ENCODE results near the gene PLA2G4D.

Gene PLA2G4D

GRCh38 chr15:42057799-42058646 lies 36.3 kb downstream of the PLA2G4D start:
- H3K9me3 ChIP-seq (ENCODE audit: control insufficient read depth in 1 of 2, low read length in 2 of 2), result no peaks in the 10 kb centered on the region
- H3K27me3 ChIP-seq (ENCODE audit: control insufficient read depth in 1 of 2, insufficient read depth in 2 of 2, low read length in 2 of 2), result peaks cover 0 to 3% of the 10 kb centered on the region in 2 donors

GRCh38 chr15:42056934-42057798 lies 37.2 kb downstream of the PLA2G4D start:
- peak overlapping the region; percentile 15 to 42 for H3K9ac ChIP-seq (ENCODE audit: low read depth in 1 of 2, low read length in 2 of 2)
- no peaks in the 10 kb centered on the region for H3K36me3 ChIP-seq (ENCODE audit: control insufficient read depth in 1 of 2, insufficient read depth in 2 of 2, low read length in 2 of 2)
- H3K27me3 ChIP-seq (ENCODE audit: control insufficient read depth in 1 of 2, insufficient read depth in 2 of 2, low read length in 2 of 2), result peaks cover 0 to 3% of the 10 kb centered on the region in 2 donors
- peaks cover 5 to 9% of the 10 kb centered on the region in 2 donors for H3K4me1 ChIP-seq (ENCODE audit: control insufficient read depth in 1 of 2, insufficient read depth in 2 of 2, low read length in 2 of 2)
- H3K4me3 ChIP-seq (ENCODE audit: low read depth in 1 of 2, low read length in 2 of 2), result peak overlapping the region; percentile 52 to 55
- no peaks in the 10 kb centered on the region for H3K9me3 ChIP-seq (ENCODE audit: control insufficient read depth in 1 of 2, low read length in 2 of 2)
- H3K27ac ChIP-seq (ENCODE audit: low read depth, low read length), result no peak overlapping the region

More at GRCh38 chr15:42057799-42058646, 36.3 kb downstream of the PLA2G4D start:
- Histone ChIP-seq H3K4me3 (ENCODE audit: low read depth in 1 of 2, low read length in 2 of 2) (peak overlapping the region; percentile 52 to 55), H3K9ac (ENCODE audit: low read depth in 1 of 2, low read length in 2 of 2) (peak overlapping the region; percentile 15 to 42), H3K27ac (ENCODE audit: low read depth, low read length) (no peak overlapping the region), H3K4me1 (ENCODE audit: control insufficient read depth in 1 of 2, insufficient read depth in 2 of 2, low read length in 2 of 2) (peaks cover 5 to 9% of the 10 kb centered on the region in 2 donors), H3K36me3 (ENCODE audit: control insufficient read depth in 1 of 2, insufficient read depth in 2 of 2, low read length in 2 of 2) (no peaks in the 10 kb centered on the region)

GRCh38 chr15:42053914-42054313 lies 40.4 kb downstream of the PLA2G4D start:
- Histone ChIP-seq H3K4me1 (ENCODE audit: control insufficient read depth in 1 of 2, insufficient read depth in 2 of 2, low read length in 2 of 2) (peaks cover 5 to 9% of the 10 kb centered on the region in 2 donors), H3K9me3 (ENCODE audit: control insufficient read depth in 1 of 2, low read length in 2 of 2) (no peaks in the 10 kb centered on the region), H3K27ac (ENCODE audit: low read depth, low read length) (no peak overlapping the region), H3K27me3 (ENCODE audit: control insufficient read depth in 1 of 2, insufficient read depth in 2 of 2, low read length in 2 of 2) (peaks cover 0 to 3% of the 10 kb centered on the region in 2 donors), H3K36me3 (ENCODE audit: control insufficient read depth in 1 of 2, insufficient read depth in 2 of 2, low read length in 2 of 2) (no peaks in the 10 kb centered on the region), H3K9ac (ENCODE audit: low read depth in 1 of 2, low read length in 2 of 2) (no peak overlapping the region), H3K4me3 (ENCODE audit: low read depth in 1 of 2, low read length in 2 of 2) (no peak overlapping the region)

GRCh38 chr15:42053010-42053409 lies 41.4 kb downstream of the PLA2G4D start:
- peaks cover 5 to 8% of the 10 kb centered on the region in 2 donors for H3K4me1 ChIP-seq (ENCODE audit: control insufficient read depth in 1 of 2, insufficient read depth in 2 of 2, low read length in 2 of 2)
- no peaks in the 10 kb centered on the region for H3K9me3 ChIP-seq (ENCODE audit: control insufficient read depth in 1 of 2, low read length in 2 of 2)
- H3K36me3 ChIP-seq (ENCODE audit: control insufficient read depth in 1 of 2, insufficient read depth in 2 of 2, low read length in 2 of 2), result no peaks in the 10 kb centered on the region
- no peak overlapping the region for H3K4me3 ChIP-seq (ENCODE audit: low read depth in 1 of 2, low read length in 2 of 2)
- no peak overlapping the region for H3K27ac ChIP-seq (ENCODE audit: low read depth, low read length)
- peaks cover 0 to 3% of the 10 kb centered on the region in 2 donors for H3K27me3 ChIP-seq (ENCODE audit: control insufficient read depth in 1 of 2, insufficient read depth in 2 of 2, low read length in 2 of 2)
- no peak overlapping the region for H3K9ac ChIP-seq (ENCODE audit: low read depth in 1 of 2, low read length in 2 of 2)

- Histone ChIP-seq H3K4me3 (ENCODE audit: low read depth in 1 of 2, low read length in 2 of 2) (no peak overlapping the region), H3K9me3 (ENCODE audit: control insufficient read depth in 1 of 2, low read length in 2 of 2) (no peaks in the 10 kb centered on the region), H3K27me3 (ENCODE audit: control insufficient read depth in 1 of 2, insufficient read depth in 2 of 2, low read length in 2 of 2) (no peaks in the 10 kb centered on the region), H3K9ac (ENCODE audit: low read depth in 1 of 2, low read length in 2 of 2) (no peak overlapping the region), H3K27ac (ENCODE audit: low read depth, low read length) (no peak overlapping the region), H3K36me3 (ENCODE audit: control insufficient read depth in 1 of 2, insufficient read depth in 2 of 2, low read length in 2 of 2) (no peaks in the 10 kb centered on the region), H3K4me1 (ENCODE audit: control insufficient read depth in 1 of 2, insufficient read depth in 2 of 2, low read length in 2 of 2) (no peaks in the 10 kb centered on the region)
Measured at GRCh38 chr15:42050484-42051255, 43.7 kb downstream of the PLA2G4D start.

- Histone ChIP-seq H3K36me3 (ENCODE audit: control insufficient read depth in 1 of 2, insufficient read depth in 2 of 2, low read length in 2 of 2) (no peaks in the 10 kb centered on the region), H3K27me3 (ENCODE audit: control insufficient read depth in 1 of 2, insufficient read depth in 2 of 2, low read length in 2 of 2) (no peaks in the 10 kb centered on the region), H3K4me3 (ENCODE audit: low read depth in 1 of 2, low read length in 2 of 2) (no peak overlapping the region), H3K4me1 (ENCODE audit: control insufficient read depth in 1 of 2, insufficient read depth in 2 of 2, low read length in 2 of 2) (no peaks in the 10 kb centered on the region), H3K27ac (ENCODE audit: low read depth, low read length) (no peak overlapping the region), H3K9ac (ENCODE audit: low read depth in 1 of 2, low read length in 2 of 2) (no peak overlapping the region), H3K9me3 (ENCODE audit: control insufficient read depth in 1 of 2, low read length in 2 of 2) (no peaks in the 10 kb centered on the region)
Measured at GRCh38 chr15:42048821-42049200, 45.6 kb downstream of the PLA2G4D start.

GRCh38 chr15:42048080-42048820 lies 46.1 kb downstream of the PLA2G4D start:
- no peak overlapping the region for H3K27ac ChIP-seq (ENCODE audit: low read depth, low read length)
- H3K4me3 ChIP-seq (ENCODE audit: low read depth in 1 of 2, low read length in 2 of 2), result no peak overlapping the region
- H3K9ac ChIP-seq (ENCODE audit: low read depth in 1 of 2, low read length in 2 of 2), result no peak overlapping the region
- H3K36me3 ChIP-seq (ENCODE audit: control insufficient read depth in 1 of 2, insufficient read depth in 2 of 2, low read length in 2 of 2), result no peaks in the 10 kb centered on the region
- no peaks in the 10 kb centered on the region for H3K9me3 ChIP-seq (ENCODE audit: control insufficient read depth in 1 of 2, low read length in 2 of 2)
- no peaks in the 10 kb centered on the region for H3K4me1 ChIP-seq (ENCODE audit: control insufficient read depth in 1 of 2, insufficient read depth in 2 of 2, low read length in 2 of 2)
- no peaks in the 10 kb centered on the region for H3K27me3 ChIP-seq (ENCODE audit: control insufficient read depth in 1 of 2, insufficient read depth in 2 of 2, low read length in 2 of 2)

GRCh38 chr15:42046597-42046996 lies 47.8 kb downstream of the PLA2G4D start:
- no peak overlapping the region for H3K4me3 ChIP-seq (ENCODE audit: low read depth in 1 of 2, low read length in 2 of 2)
- H3K27ac ChIP-seq (ENCODE audit: low read depth, low read length), result no peak overlapping the region
- H3K9me3 ChIP-seq (ENCODE audit: control insufficient read depth in 1 of 2, low read length in 2 of 2), result no peaks in the 10 kb centered on the region
- no peak overlapping the region for H3K9ac ChIP-seq (ENCODE audit: low read depth in 1 of 2, low read length in 2 of 2)
- H3K4me1 ChIP-seq (ENCODE audit: control insufficient read depth in 1 of 2, insufficient read depth in 2 of 2, low read length in 2 of 2), result no peaks in the 10 kb centered on the region
- no peaks in the 10 kb centered on the region for H3K36me3 ChIP-seq (ENCODE audit: control insufficient read depth in 1 of 2, insufficient read depth in 2 of 2, low read length in 2 of 2)
- H3K27me3 ChIP-seq (ENCODE audit: control insufficient read depth in 1 of 2, insufficient read depth in 2 of 2, low read length in 2 of 2), result no peaks in the 10 kb centered on the region

GRCh38 chr15:42045211-42045615 lies 49.1 kb downstream of the PLA2G4D start:
- no peak overlapping the region for H3K4me3 ChIP-seq (ENCODE audit: low read depth in 1 of 2, low read length in 2 of 2)
- H3K9ac ChIP-seq (ENCODE audit: low read depth in 1 of 2, low read length in 2 of 2), result no peak overlapping the region
- no peaks in the 10 kb centered on the region for H3K4me1 ChIP-seq (ENCODE audit: control insufficient read depth in 1 of 2, insufficient read depth in 2 of 2, low read length in 2 of 2)
- no peaks in the 10 kb centered on the region for H3K9me3 ChIP-seq (ENCODE audit: control insufficient read depth in 1 of 2, low read length in 2 of 2)
- H3K27me3 ChIP-seq (ENCODE audit: control insufficient read depth in 1 of 2, insufficient read depth in 2 of 2, low read length in 2 of 2), result no peaks in the 10 kb centered on the region
- H3K36me3 ChIP-seq (ENCODE audit: control insufficient read depth in 1 of 2, insufficient read depth in 2 of 2, low read length in 2 of 2), result no peaks in the 10 kb centered on the region
- no peak overlapping the region for H3K27ac ChIP-seq (ENCODE audit: low read depth, low read length)

Measured in duodenal mucosa (tissue), 2 donors.